HepG2 (cell line): Measurements from ENCODE around the gene GAS5. TPM values are rescaled to one million over a fixed set of nuclear protein-coding genes. Genes with fewer than 3 reads are reported as not detected.

Experiments used
- ATAC-seq: fragments of 200-7000 bp; cut with Tn5 transposase; 3 replicates; pipeline ENCODE4 v1.9.1; 2020; ENCODE audit warnings: mild to moderate bottlenecking, moderate library complexity
- BruUV-seq: library from RNA; stranded (reverse); fragments of 400-500 nt; replicated peaks from 2 replicates; lab custom pipeline; 2021; lab: Mats Ljungman, UMichigan
- CTCF ChIA-PET: fragments of 300-600 bp; formaldehyde crosslinking; extraction: SDS; loops from one replicate; lab custom pipeline; 2021; ENCODE audit warnings: low total read pairs, inconsistent platforms, low intra/inter-chr PET ratio; lab: Yijun Ruan, JAX
- POLR2A ChIA-PET: fragments of 350-600 bp; sonication (Branson Sonifier 250); formaldehyde crosslinking; loops from one replicate; lab custom pipeline; 2020; ENCODE audit warnings: antibody characterized with exemption, inconsistent platforms; lab: Yijun Ruan, JAX
- DNase-seq: peaks from one replicate; pipeline ENCODE4 v3.0.0-alpha.2; 2015; ENCODE audit warnings: low spot score
- FAIRE-seq: peaks from 3 replicates; lab custom pipeline; 2011; peaks lifted over from hg19 to GRCh38; lab: Jason Lieb, UNC
- H2AFZ ChIP-seq: one replicate; pipeline ENCODE4 v1.6.1; 2011; ENCODE audit warnings: low read length, inconsistent platforms
- H3K27ac ChIP-seq: fragments of 300-600 bp; 3 replicates; pipeline ENCODE4 v1.8.0; 2011; ENCODE audit warnings: mixed run types, mild to moderate bottlenecking, mixed read lengths, low read length, inconsistent platforms; ENCODE audit not compliant: insufficient read depth; ENCODE audit errors: extremely low read length
- H3K27me3 ChIP-seq, 2 experiments: fragments of 200-600 bp in 1 of 2; 2 replicates in 1 of 2; 3 replicates in 1 of 2; pipeline versions ENCODE4 v1.6.0 to v1.8.0; 2011; ENCODE audit warnings: low read length in 2 of 2, mild to moderate bottlenecking in 2 of 2, moderate library complexity in 2 of 2, inconsistent platforms in 1 of 2; ENCODE audit not compliant: insufficient read depth in 2 of 2, control insufficient read depth in 1 of 2
- H3K36me3 ChIP-seq, 2 experiments: fragments of 200-600 bp in 1 of 2; replicated peaks in 1 of 2; 2 replicates in 1 of 2; 3 replicates in 1 of 2; pipeline versions ENCODE4 v1.5.1 to v1.8.0; 2011; ENCODE audit warnings: low read length in 2 of 2, inconsistent platforms in 1 of 2; ENCODE audit not compliant: insufficient read depth in 2 of 2, control insufficient read depth in 1 of 2
- H3K4me1 ChIP-seq: 2 replicates; pipeline ENCODE4 v1.5.1; 2012; ENCODE audit warnings: low read length, inconsistent platforms; ENCODE audit not compliant: insufficient read depth
- H3K4me2 ChIP-seq: 2 replicates; pipeline ENCODE4 v1.6.0; 2011; ENCODE audit warnings: low read depth, low read length, inconsistent platforms
- H3K4me3 ChIP-seq, 3 experiments: fragments of 200-600 bp in 1 of 3; sonication (generic), shearing (Covaris generic) in 1 of 3; replicated peaks in 1 of 3; 2 replicates each; pipeline ENCODE4 v1.5.1; 2011 to 2016; ENCODE audit warnings: low read length in 3 of 3, inconsistent platforms in 2 of 3, low read depth in 2 of 3, mild to moderate bottlenecking in 2 of 3, control low read depth in 1 of 3, mixed read lengths in 1 of 3; ENCODE audit not compliant: insufficient read depth in 1 of 3
- H3K79me2 ChIP-seq: one replicate; pipeline ENCODE4 v1.6.1; 2011; ENCODE audit warnings: low read length, inconsistent platforms; ENCODE audit not compliant: insufficient read depth
- H3K9ac ChIP-seq: 2 replicates; pipeline ENCODE4 v1.6.0; 2011; ENCODE audit warnings: mild to moderate bottlenecking, low read depth, low read length, inconsistent platforms; ENCODE audit not compliant: insufficient read depth
- H3K9me3 ChIP-seq: 2 replicates; pipeline ENCODE4 v1.5.1; 2012; ENCODE audit warnings: mild to moderate bottlenecking, low read length
- H4K20me1 ChIP-seq: 2 replicates; pipeline ENCODE4 v1.6.0; 2011; ENCODE audit warnings: inconsistent platforms, mild to moderate bottlenecking, low read length, moderate library complexity; ENCODE audit not compliant: insufficient read depth
- ASH2L ChIP-seq: fragments of 300-600, 200-600 bp; sonication (generic); IDR thresholded peaks from 2 replicates; pipeline ENCODE4 v1.7.0; 2017; ENCODE audit warnings: low read depth, mild to moderate bottlenecking, moderate library complexity, mixed read lengths, low read length; ENCODE audit not compliant: insufficient read length
- CHCHD3 ChIP-seq: sonication (generic); formaldehyde crosslinking; IDR thresholded peaks from 2 replicates; pipeline ENCODE4 v1.8.0; 2022; ENCODE audit warnings: mild to moderate bottlenecking, missing genetic modification reagents, moderate library complexity
- KDM5A ChIP-seq: fragments of 200-600 bp; sonication (generic); IDR thresholded peaks from 2 replicates; pipeline ENCODE4 v1.7.0; 2018; ENCODE audit warnings: antibody characterized with exemption, mild to moderate bottlenecking, low read length, borderline replicate concordance
- MXD4 ChIP-seq: IDR thresholded peaks from 2 replicates; pipeline ENCODE4 v1.6.1; 2016; ENCODE audit warnings: mild to moderate bottlenecking, missing biosample characterization, missing genetic modification reagents
- POLR2AphosphoS2 ChIP-seq: IDR thresholded peaks from 2 replicates; pipeline ENCODE4 v1.6.1; 2011; ENCODE audit warnings: low read depth, low read length, improper control_type of control experiment
- SAP130 ChIP-seq: IDR thresholded peaks from 2 replicates; pipeline ENCODE4 v1.6.1; 2016; ENCODE audit warnings: low read depth
- TEAD2 ChIP-seq: sonication (generic); formaldehyde crosslinking; IDR thresholded peaks from 2 replicates; pipeline ENCODE4 v1.9.0; 2021; ENCODE audit warnings: missing genetic modification reagents
- TGIF2 ChIP-seq: IDR thresholded peaks from 2 replicates; pipeline ENCODE4 v1.6.1; 2016; ENCODE audit warnings: control low read depth, missing compliant biosample characterization
- ZNF260 ChIP-seq: sonication (generic); formaldehyde crosslinking; IDR thresholded peaks from 2 replicates; pipeline ENCODE4 v1.4.0; 2020; ENCODE audit warnings: missing genetic modification reagents, low read depth, mild to moderate bottlenecking, borderline replicate concordance
- ZNF614 ChIP-seq: IDR thresholded peaks from 2 replicates; pipeline ENCODE4 v1.6.1; 2018; ENCODE audit warnings: missing biosample characterization, missing genetic modification reagents, inconsistent platforms, borderline replicate concordance
- ZNF782 ChIP-seq: sonication (generic); formaldehyde crosslinking; IDR thresholded peaks from 2 replicates; pipeline ENCODE4 v1.4.0; 2020; ENCODE audit warnings: missing genetic modification reagents, mild to moderate bottlenecking, borderline replicate concordance
- ZSCAN12 ChIP-seq: sonication (generic); formaldehyde crosslinking; IDR thresholded peaks from 2 replicates; pipeline ENCODE4 v1.9.0; 2021; ENCODE audit warnings: mild to moderate bottlenecking, missing genetic modification reagents
- WGBS: methylation state at CpG from one replicate; pipeline ENCODE4 v1.1.6; 2017; ENCODE audit warnings: low lambda C conversion rate; 5-methylcytosine and 5-hydroxymethylcytosine counted together
- in situ Hi-C: cut with HindIII; loops from 2 replicates; pipeline ENCODE4 v1.10.0; 2017; ENCODE audit warnings: low pct_unique_long_range_greater_than_20kb; ENCODE audit not compliant: extremely low pct_ligation_motif_present
- intact Hi-C: fragments of 100-400 bp; cut with micrococcal nuclease; formaldehyde crosslinking; loops from one replicate; pipeline ENCODE4 v1.10.0; 2022; ENCODE audit not compliant: unreplicated experiment
- polyA plus RNA-seq, 8 experiments: library from polyadenylated mRNA; depleted of rRNA in 3 of 8; stranded (reverse) in 7 of 8; unstranded in 1 of 8; fragments of >200 nt; fragmentation: Illumina TruSeq in 4 of 8; extraction: Trizol in 4 of 8; gene quantifications; 2 replicates each; pipeline versions ENCODE4 v1.2.1 to v1.2.3, GENCODE V29; 2011 to 2016; ENCODE audit warnings: low read depth in 4 of 8, missing spikeins in 1 of 8, mixed read lengths in 1 of 8; ENCODE audit not compliant: insufficient read depth in 1 of 8
- total RNA-seq, 5 experiments: library from RNA; depleted of rRNA; stranded (reverse); fragments of >200 nt; fragmentation: Illumina TruSeq; extraction: Trizol; gene quantifications; 2 replicates each; pipeline ENCODE4 v1.2.3, GENCODE V29; 2016; ENCODE audit warnings: low read depth in 1 of 5
- TF ChIP-seq, protein P1 (sequence below): sonication (generic); formaldehyde crosslinking; IDR thresholded peaks from 2 replicates; pipeline ENCODE4 v1.8.0; 2022; ENCODE audit warnings: missing genetic modification reagents, mild to moderate bottlenecking, inconsistent platforms, borderline replicate concordance
- TF ChIP-seq, protein P2 (sequence below): sonication (generic); formaldehyde crosslinking; IDR thresholded peaks from 2 replicates; pipeline ENCODE4 v1.4.0; 2020; ENCODE audit warnings: missing genetic modification reagents

Gene GAS5
- total and polyA plus RNA-seq, 2 of the 13 experiments (the other 11 are each of a cell fraction or from before 2014, with no cell fraction given) = 352 to 738 TPM

DNA sequence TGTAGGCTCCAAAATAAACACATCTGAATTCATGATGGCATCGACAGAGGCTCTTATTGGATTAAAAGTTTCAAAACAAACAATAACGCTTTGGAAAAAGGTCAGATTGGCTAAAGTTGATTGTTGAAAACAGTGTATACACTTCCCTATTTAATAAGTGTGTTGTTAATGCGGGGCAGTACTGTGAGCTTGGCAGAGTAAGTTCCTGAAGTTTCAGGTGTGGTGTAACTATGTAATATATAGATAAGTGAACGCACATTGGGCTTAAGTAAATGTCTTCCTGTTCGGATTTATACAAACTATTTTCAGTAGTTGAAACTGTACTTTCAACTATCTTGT lies 1.2 kb upstream of the GAS5 start:
- FAIRE-seq = no peak
- POLR2A ChIA-PET = interaction anchor here (1.0 to 3.9 kb wide), 16 partner anchors 8 to 1154 kb away, joined by 3 to 47 read pairs (median 5); partner anchors contain the start of genes CACYBP, CENPL, DARS2 and MRPS14
- H3K9ac ChIP-seq = peak overlapping the region; percentile 84
- CTCF ChIA-PET = no interaction called here
- peak overlapping the region; percentile 84 for H3K27ac ChIP-seq
- DNase-seq = no peak
- 16% methylated on average over 5 of the region's 5 CpGs for WGBS
- peak overlapping the region; percentile 58 to 98 (median 94) for H3K4me3 ChIP-seq
- no peaks in the 10 kb centered on the region for H3K9me3 ChIP-seq
- in situ Hi-C loops (loop anchor here (10.0 kb wide), 1 partner anchor 206 kb away; no protein-coding TSS in a partner anchor), intact Hi-C loops (loop anchor here (2.0 to 5.0 kb wide), 2 partner anchors 58 to 154 kb away; partner anchors contain the start of gene RC3H1)
- no peaks in the 10 kb centered on the region; a peak in 1 of 5 replicates for H3K27me3 ChIP-seq
- peaks cover 45% of the 10 kb centered on the region for H3K4me1 ChIP-seq
- peaks cover 29% of the 10 kb centered on the region for H4K20me1 ChIP-seq
- H3K36me3 ChIP-seq = peaks cover 0 to 47% of the 10 kb centered on the region in 2 experiments; a peak in 4 of 5 replicates
- ATAC-seq = no peak
- no TSS peak for BruUV-seq
- 0 out of 2 replicates have a peak, but pooled peaks have one; percentile 11 for TF ChIP-seq KDM5A
- TF ChIP-seq, protein P1, sequence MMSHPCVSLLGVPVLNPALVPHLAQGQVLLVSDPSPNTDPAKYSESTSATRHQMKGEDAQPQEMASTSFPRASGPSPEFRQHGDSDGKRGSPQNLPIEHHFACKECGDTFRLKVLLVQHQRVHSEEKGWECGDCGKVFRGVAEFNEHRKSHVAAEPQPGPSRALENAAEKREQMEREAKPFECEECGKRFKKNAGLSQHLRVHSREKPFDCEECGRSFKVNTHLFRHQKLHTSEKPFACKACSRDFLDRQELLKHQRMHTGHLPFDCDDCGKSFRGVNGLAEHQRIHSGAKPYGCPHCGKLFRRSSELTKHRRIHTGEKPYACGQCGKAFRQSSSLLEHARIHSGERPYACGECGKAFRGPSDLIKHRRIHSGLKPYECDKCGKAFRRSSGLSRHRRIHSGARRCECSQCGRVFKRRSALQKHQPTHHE (CRISPR knock-in tag) = no peak
- H3K79me2 ChIP-seq = peaks cover 28% of the 10 kb centered on the region
- H3K4me2 ChIP-seq = peak overlapping the region; percentile 88
- peak overlapping the region; percentile 58 for H2AFZ ChIP-seq

DNA sequence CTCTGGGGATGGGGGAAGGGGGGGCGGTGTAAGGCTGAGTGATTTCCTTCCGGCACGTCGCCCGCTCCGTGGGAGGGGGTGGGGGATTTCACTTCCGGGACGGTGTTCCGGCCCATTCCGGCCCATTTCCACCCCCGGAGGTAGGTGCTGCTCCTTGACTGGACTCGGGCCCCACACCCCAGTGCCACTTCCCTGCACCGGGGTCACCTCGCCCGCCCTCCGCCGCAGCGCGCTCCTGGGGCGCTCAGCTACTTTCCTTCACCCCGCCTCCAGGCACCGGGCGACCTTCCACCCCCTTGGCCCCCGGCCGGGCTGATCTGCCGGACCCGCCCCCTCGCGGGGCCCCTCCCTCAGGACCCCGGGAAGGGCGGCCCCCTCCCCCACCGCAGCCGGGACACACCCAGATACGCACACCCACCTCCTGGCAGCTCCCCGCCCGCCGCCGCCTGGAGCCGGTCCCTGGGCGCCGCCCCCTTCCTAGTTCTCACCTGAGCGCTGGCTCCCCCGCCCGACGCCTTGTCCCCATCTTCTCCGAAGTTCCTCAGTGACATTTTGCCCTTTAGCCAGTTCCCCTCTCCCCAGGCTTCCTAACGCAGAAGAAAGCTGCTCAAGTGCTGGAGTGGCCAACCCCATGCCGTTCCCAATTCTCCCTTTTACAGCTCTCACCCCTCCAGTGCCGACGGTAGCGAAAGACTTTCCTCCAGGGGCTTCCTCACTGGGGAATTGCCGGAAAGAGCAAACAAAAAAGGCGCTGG lies 654 bp upstream of the GAS5 start, which contains the start of gene ZBTB37:
TSS of gene ZBTB37 (plus strand) at position 115 of the 755 bp plus-strand sequence. CDS start 1,846 bp downstream, outside the sequence.
- POLR2A ChIA-PET = interaction anchor here (0.6 to 3.9 kb wide), 37 partner anchors 8 to 1155 kb away, joined by 3 to 47 read pairs (median 4); partner anchors contain the start of genes CACYBP, CENPL, DARS2 and KLHL20
- peaks cover 4 to 52% of the 10 kb centered on the region in 2 experiments for H3K36me3 ChIP-seq
- BruUV-seq = no TSS peak
- H3K9ac ChIP-seq = peak within 1 kb of the TSS; percentile 95
- DNase-seq = peak; percentile 74
- peak within 1 kb of the TSS; percentile 58 to 98 (median 94) for H3K4me3 ChIP-seq
- CTCF ChIA-PET = no interaction called here
- peak within 1 kb of the TSS; percentile 58 for H2AFZ ChIP-seq
- H3K4me2 ChIP-seq = peak within 1 kb of the TSS; percentile 88
- H3K9me3 ChIP-seq = no peaks in the 10 kb centered on the region
- H3K27me3 ChIP-seq = no peaks in the 10 kb centered on the region; a peak in 1 of 5 replicates
- H3K27ac ChIP-seq = peak within 1 kb of the TSS; percentile 91
- no peak for FAIRE-seq
- intact Hi-C loops = loop anchor here (2.0 to 5.0 kb wide), 2 partner anchors 59 to 154 kb away; partner anchors contain the start of gene RC3H1
- H3K79me2 ChIP-seq = peaks cover 28% of the 10 kb centered on the region
- peaks cover 45% of the 10 kb centered on the region for H3K4me1 ChIP-seq
- H4K20me1 ChIP-seq = peaks cover 32% of the 10 kb centered on the region
- 2% methylated on average over 29 of the region's 53 CpGs for WGBS
- ATAC-seq = peak; percentile 80
- in situ Hi-C loops = loop anchor here (10.0 kb wide), 1 partner anchor 206 kb away; no protein-coding TSS in a partner anchor
- no peak; the same call in 1 of the 2 replicates for TF ChIP-seq ZNF614 (CRISPR knock-in tag)
- no peak; the same call in 1 of the 2 replicates for TF ChIP-seq TGIF2
- TF ChIP-seq ASH2L = peak; percentile 72
- no peak for TF ChIP-seq ZNF260 (CRISPR knock-in tag)
- TF ChIP-seq, protein P2, sequence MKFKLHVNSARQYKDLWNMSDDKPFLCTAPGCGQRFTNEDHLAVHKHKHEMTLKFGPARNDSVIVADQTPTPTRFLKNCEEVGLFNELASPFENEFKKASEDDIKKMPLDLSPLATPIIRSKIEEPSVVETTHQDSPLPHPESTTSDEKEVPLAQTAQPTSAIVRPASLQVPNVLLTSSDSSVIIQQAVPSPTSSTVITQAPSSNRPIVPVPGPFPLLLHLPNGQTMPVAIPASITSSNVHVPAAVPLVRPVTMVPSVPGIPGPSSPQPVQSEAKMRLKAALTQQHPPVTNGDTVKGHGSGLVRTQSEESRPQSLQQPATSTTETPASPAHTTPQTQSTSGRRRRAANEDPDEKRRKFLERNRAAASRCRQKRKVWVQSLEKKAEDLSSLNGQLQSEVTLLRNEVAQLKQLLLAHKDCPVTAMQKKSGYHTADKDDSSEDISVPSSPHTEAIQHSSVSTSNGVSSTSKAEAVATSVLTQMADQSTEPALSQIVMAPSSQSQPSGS (CRISPR knock-in tag) = peak; percentile 1; the same call in 1 of the 2 replicates
- TF ChIP-seq CHCHD3 (CRISPR knock-in tag) = no peak
- TF ChIP-seq TEAD2 = peak; percentile 62; the same call in 1 of the 2 replicates
- peak; percentile 26; the same call in 1 of the 2 replicates for TF ChIP-seq ZNF782 (CRISPR knock-in tag)
- TF ChIP-seq MXD4 = no peak
- TF ChIP-seq POLR2AphosphoS2 = no peak
- TF ChIP-seq SAP130 (CRISPR knock-in tag) = peak; percentile 77
- no peak for TF ChIP-seq ZSCAN12 (CRISPR knock-in tag)
